AG09309 (cell line): ENCODE results near the gene ARRDC2.

ENCODE experiments used
- DNase-seq: peaks from one replicate; pipeline ENCODE4 v3.0.0-alpha.2; 2010; ENCODE audit warnings: low read depth
- H3K4me3 ChIP-seq: 2 replicates; pipeline ENCODE4 v1.5.1; 2011; ENCODE audit warnings: mild to moderate bottlenecking, low read depth, low read length, moderate library complexity; ENCODE audit not compliant: control insufficient read depth
- TF ChIP-seq, protein P1 (sequence below): IDR thresholded peaks from 2 replicates; pipeline ENCODE4 v1.5.1; 2011; ENCODE audit warnings: mild to moderate bottlenecking, low read depth, low read length, inconsistent platforms; ENCODE audit not compliant: insufficient read depth, control insufficient read depth; ENCODE audit errors: missing control alignments

The ARRDC2 gene

GRCh38 chr19:18007044-18007916, 690 bp upstream of the ARRDC2 start:
- TF ChIP-seq, protein P1, sequence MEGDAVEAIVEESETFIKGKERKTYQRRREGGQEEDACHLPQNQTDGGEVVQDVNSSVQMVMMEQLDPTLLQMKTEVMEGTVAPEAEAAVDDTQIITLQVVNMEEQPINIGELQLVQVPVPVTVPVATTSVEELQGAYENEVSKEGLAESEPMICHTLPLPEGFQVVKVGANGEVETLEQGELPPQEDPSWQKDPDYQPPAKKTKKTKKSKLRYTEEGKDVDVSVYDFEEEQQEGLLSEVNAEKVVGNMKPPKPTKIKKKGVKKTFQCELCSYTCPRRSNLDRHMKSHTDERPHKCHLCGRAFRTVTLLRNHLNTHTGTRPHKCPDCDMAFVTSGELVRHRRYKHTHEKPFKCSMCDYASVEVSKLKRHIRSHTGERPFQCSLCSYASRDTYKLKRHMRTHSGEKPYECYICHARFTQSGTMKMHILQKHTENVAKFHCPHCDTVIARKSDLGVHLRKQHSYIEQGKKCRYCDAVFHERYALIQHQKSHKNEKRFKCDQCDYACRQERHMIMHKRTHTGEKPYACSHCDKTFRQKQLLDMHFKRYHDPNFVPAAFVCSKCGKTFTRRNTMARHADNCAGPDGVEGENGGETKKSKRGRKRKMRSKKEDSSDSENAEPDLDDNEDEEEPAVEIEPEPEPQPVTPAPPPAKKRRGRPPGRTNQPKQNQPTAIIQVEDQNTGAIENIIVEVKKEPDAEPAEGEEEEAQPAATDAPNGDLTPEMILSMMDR: peak; percentile 99
- DNase-seq: no peak
- peak overlapping the region; percentile 51 for H3K4me3 ChIP-seq

- TF ChIP-seq, protein P1: no peak
- H3K4me3 ChIP-seq: peak overlapping the region; percentile 44
- DNase-seq: no peak
Measured at GRCh38 chr19:18008814-18009213, 844 bp downstream of the ARRDC2 start.

- DNase-seq: no peak
- TF ChIP-seq, protein P1: no peak
- H3K4me3 ChIP-seq: no peak overlapping the region
Measured at GRCh38 chr19:18009412-18010066, 1.6 kb downstream of the ARRDC2 start.

GRCh38 chr19:18010149-18010548, 2.2 kb downstream of the ARRDC2 start:
- H3K4me3 ChIP-seq: no peak overlapping the region
- TF ChIP-seq, protein P1: no peak
- no peak for DNase-seq

- no peak for DNase-seq
- no peak overlapping the region for H3K4me3 ChIP-seq
- TF ChIP-seq, protein P1: no peak
Measured at GRCh38 chr19:18013210-18014111, 5.5 kb downstream of the ARRDC2 start.

- TF ChIP-seq, protein P1: no peak
- H3K4me3 ChIP-seq: no peak overlapping the region
Measured at GRCh38 chr19:18014197-18014596, 6.2 kb downstream of the ARRDC2 start.

More at GRCh38 chr19:18014197-18014596, 6.2 kb downstream of the ARRDC2 start:
- DNase-seq: no peak
